Neural cell (in vitro differentiated cells): Measurements from ENCODE around the gene OSBPL5. TPM values are rescaled to one million over a fixed set of nuclear protein-coding genes. Genes with fewer than 3 reads are reported as not detected.

ENCODE experiments used
- H2AFZ ChIP-seq: fragments of 200-600, 300-800 bp; sonication (generic), shearing (Covaris generic); 2 replicates; pipeline ENCODE4 v1.6.0; 2014; ENCODE audit warnings: low read depth, mild to moderate bottlenecking, antibody characterized with exemption, low read length, moderate library complexity
- H3F3A ChIP-seq: fragments of 200-600 bp; shearing (Covaris generic); 2 replicates; pipeline ENCODE4 v1.6.1; 2016; ENCODE audit warnings: mild to moderate bottlenecking, moderate library complexity, mixed read lengths, antibody characterized with exemption, low read length; ENCODE audit not compliant: insufficient read depth, poor library complexity, severe bottlenecking
- H3K27ac ChIP-seq: fragments of 200-600, 300-800 bp; sonication (generic), shearing (Covaris generic); 2 replicates; pipeline ENCODE4 v1.5.1; 2014; ENCODE audit warnings: mild to moderate bottlenecking, low read length, moderate library complexity
- H3K27me3 ChIP-seq: fragments of 300-800, 200-600 bp; sonication (generic), shearing (Covaris generic); 2 replicates; pipeline ENCODE4 v1.6.0; 2014; ENCODE audit warnings: mild to moderate bottlenecking, low read depth, low read length, moderate library complexity; ENCODE audit not compliant: insufficient read depth
- H3K36me3 ChIP-seq: fragments of 300-800, 200-600 bp; sonication (generic), shearing (Covaris generic); 2 replicates; pipeline ENCODE4 v1.5.1; 2014; ENCODE audit warnings: mild to moderate bottlenecking, antibody characterized with exemption, low read length, moderate library complexity; ENCODE audit not compliant: insufficient read depth
- H3K4me2 ChIP-seq: fragments of 300-800, 200-600 bp; sonication (generic), shearing (Covaris generic); 2 replicates; pipeline ENCODE4 v1.6.0; 2014; ENCODE audit warnings: mild to moderate bottlenecking, low read length
- H3K4me3 ChIP-seq: fragments of 300-800, 200-600 bp; sonication (generic), shearing (Covaris generic); 2 replicates; pipeline ENCODE4 v1.5.1; 2014; ENCODE audit warnings: mild to moderate bottlenecking, low read length, moderate library complexity
- H3K79me2 ChIP-seq: fragments of 200-600 bp; shearing (Covaris generic); replicated peaks from 2 replicates; pipeline ENCODE4 v1.6.0; 2014; ENCODE audit warnings: mild to moderate bottlenecking, low read length, moderate library complexity; ENCODE audit not compliant: insufficient read depth
- H3K9ac ChIP-seq: fragments of 300-800, 200-600 bp; sonication (generic), shearing (Covaris generic); 2 replicates; pipeline ENCODE4 v1.6.1; 2016; ENCODE audit warnings: mild to moderate bottlenecking, low read length, mixed read lengths
- H3K9me2 ChIP-seq: fragments of 200-600 bp; shearing (Covaris generic); 2 replicates; pipeline ENCODE4 v1.6.1; 2016; ENCODE audit warnings: mild to moderate bottlenecking, low read length, mixed read lengths; ENCODE audit not compliant: insufficient read depth
- H3K9me3 ChIP-seq: fragments of 200-600, 300-800 bp; sonication (generic), shearing (Covaris generic); 2 replicates; pipeline ENCODE4 v1.6.1; 2016; ENCODE audit warnings: mild to moderate bottlenecking, mixed run types, low read length, moderate library complexity, mixed read lengths
- H4K20me1 ChIP-seq: fragments of 200-600 bp; shearing (Covaris generic); 2 replicates; pipeline ENCODE4 v1.6.1; 2016; ENCODE audit warnings: mild to moderate bottlenecking, mixed run types; ENCODE audit not compliant: insufficient read depth
- EZH2 ChIP-seq: fragments of 200-600, 300-800 bp; shearing (Covaris generic), sonication (generic); IDR thresholded peaks from 2 replicates; pipeline ENCODE4 v1.6.1; 2014; ENCODE audit warnings: antibody characterized with exemption, low read length, borderline replicate concordance, mild to moderate bottlenecking; ENCODE audit not compliant: insufficient read depth, poor library complexity, severe bottlenecking
- polyA plus RNA-seq: library from polyadenylated mRNA; depleted of rRNA; stranded (reverse); fragments of >200 nt; gene quantifications from 2 replicates; pipeline ENCODE4 v1.2.3, GENCODE V29; 2014
- small RNA-seq, 3 experiments: library from RNA; depleted of rRNA; stranded (forward); fragments of <200 nt; gene quantifications; one replicate each; pipeline ENCODE3, GENCODE V24; 2012

OSBPL5 gene
- polyA plus RNA-seq, 1 donor from 2014 or later = 49.1 TPM

DNA sequence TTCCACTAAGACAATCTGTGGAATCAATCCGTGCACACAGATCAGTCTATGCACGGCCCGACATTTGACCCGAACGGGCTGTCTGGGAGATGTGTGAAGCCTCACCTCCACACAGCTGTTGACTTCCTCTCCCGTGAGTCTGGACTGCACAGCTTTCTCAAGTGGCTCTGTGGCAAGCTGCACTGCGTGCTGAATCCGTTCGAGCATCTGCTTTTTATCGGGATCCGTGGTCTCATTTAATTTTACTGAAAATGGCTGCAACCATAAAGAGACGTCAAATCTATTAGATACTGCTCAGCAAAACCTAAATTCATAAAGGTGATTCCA is 127.2 kb downstream of the OSBPL5 start:
- Histone ChIP-seq H3K4me3 (no peak overlapping the region), H3K9me2 (no peaks in the 10 kb centered on the region), H3K9ac (no peak overlapping the region), H2AFZ (no peak overlapping the region), H4K20me1 (no peaks in the 10 kb centered on the region), H3F3A (no peaks in the 10 kb centered on the region), H3K36me3 (no peaks in the 10 kb centered on the region), H3K27ac (no peak overlapping the region), H3K4me2 (no peak overlapping the region), H3K79me2 (no peaks in the 10 kb centered on the region), H3K27me3 (no peaks in the 10 kb centered on the region), H3K9me3 (no peaks in the 10 kb centered on the region)
- no peak for TF ChIP-seq EZH2

Small RNA genes within 50 kb of the gene (small RNA-seq; reads per million reads assigned to genes)
- 0 to 0.49 (median 0.10) reads per million in 3 experiments for gene RNU1-91P

Other genes starting within 250 kb of the OSBPL5 start
- not detected in 2 replicates for gene PHLDA2, start 235.9 kb downstream of the OSBPL5 start, polyA plus RNA-seq
- 196 and 199 TPM in 2 replicates for gene NAP1L4, start 173.0 kb downstream of the OSBPL5 start, polyA plus RNA-seq
- 48.2 and 61.0 TPM in 2 replicates for gene CARS1, start 107.9 kb downstream of the OSBPL5 start, polyA plus RNA-seq
- not detected in 2 replicates for gene MRGPRG, start 53.5 kb upstream of the OSBPL5 start, polyA plus RNA-seq
- gene MRGPRE, start 67.1 kb upstream of the OSBPL5 start, polyA plus RNA-seq = 0.28 TPM in 1 of 2 replicates, not detected in the other
- 89.0 and 101 TPM in 2 replicates for gene ZNF195, start 213.8 kb upstream of the OSBPL5 start, polyA plus RNA-seq